K562 (cell line): Measurements from ENCODE around the gene SLC26A2. TPM values are rescaled to one million over a fixed set of nuclear protein-coding genes. Genes with fewer than 3 reads are reported as not detected.
A peak's percentile ranks its signal among the peaks of the same experiment; 100 is the strongest.

Source experiments
- CEBPZ ChIP-seq: fragments of 150-350 bp; IDR thresholded peaks from 2 replicates; pipeline ENCODE4 v1.6.1; 2014; ENCODE audit warnings: low read depth, mild to moderate bottlenecking, low read length, borderline replicate concordance
- ELF1 ChIP-seq: fragments of 200-800 bp; sonication (Bioruptor generic); IDR thresholded peaks from 2 replicates; pipeline ENCODE4 v1.6.1; 2016; ENCODE audit warnings: missing genetic modification characterization, missing compliant biosample characterization
- KLF13 ChIP-seq: fragments of 450-650 bp; IDR thresholded peaks from 2 replicates; pipeline ENCODE4 v1.6.1; 2016; ENCODE audit warnings: missing genetic modification characterization, low read depth, mild to moderate bottlenecking, missing compliant biosample characterization, moderate library complexity, borderline replicate concordance
- ZBTB7A ChIP-seq: IDR thresholded peaks from 2 replicates; pipeline ENCODE4 v1.6.1; 2011; ENCODE audit warnings: low read depth, mild to moderate bottlenecking, low read length, moderate library complexity, borderline replicate concordance; ENCODE audit not compliant: control insufficient read depth
- ZNF175 ChIP-seq: fragments of 200-800 bp; sonication (Bioruptor generic); IDR thresholded peaks from 2 replicates; pipeline ENCODE4 v1.6.1; 2016; ENCODE audit warnings: low read depth, mild to moderate bottlenecking, missing genetic modification characterization, missing compliant biosample characterization
- polyA plus RNA-seq, 8 experiments: library from polyadenylated mRNA; depleted of rRNA in 4 of 8; stranded (reverse) in 5 of 8; unstranded in 3 of 8; fragments of >200 nt; fragmentation: Nextera tagmentation in 2 of 8; fragmentation: Illumina TruSeq in 1 of 8; extraction: Ambion mirVana in 2 of 8; extraction: Trizol in 1 of 8; gene quantifications; 2 replicates each; pipeline versions ENCODE4 v1.2.1 to v1.2.3, GENCODE V29; 2011 to 2014; ENCODE audit warnings: inconsistent platforms in 1 of 8, missing spikeins in 1 of 8
- total RNA-seq, 7 experiments: library from RNA; depleted of rRNA in 6 of 7; stranded (reverse); fragments of >200 nt in 6 of 7; fragmentation: Illumina TruSeq in 2 of 7; extraction: Trizol in 2 of 7; gene quantifications; 2 replicates each; pipeline versions ENCODE4 v1.2.1 to v1.2.3, GENCODE V29; 2011 to 2021; ENCODE audit warnings: low replicate concordance in 1 of 7
- TF ChIP-seq, protein P1 (sequence below), 2 experiments: fragments of 450-650 bp in 1 of 2; sonication (generic) in 1 of 2; formaldehyde crosslinking in 1 of 2; IDR thresholded peaks in 1 of 2; conservative IDR thresholded peaks in 1 of 2; 2 replicates each; pipeline versions ENCODE4 v1.6.1 to v1.8.1; 2016 to 2023; ENCODE audit warnings: mild to moderate bottlenecking in 2 of 2, moderate library complexity in 2 of 2, inconsistent platforms in 1 of 2, missing genetic modification reagents in 1 of 2
- TF ChIP-seq, protein P2 (sequence below): fragments of 250-450 bp; sonication (Bioruptor Pico); IDR thresholded peaks from 2 replicates; pipeline ENCODE4 v1.8.0; 2022; ENCODE audit warnings: inconsistent platforms

The SLC26A2 gene
- total and polyA plus RNA-seq, 9 of the 15 experiments (the other 6 are each of a cell fraction or from before 2014, with no cell fraction given) = 1.1 to 6.3 (median 3.6) TPM

GRCh38 chr5:149960272-149961185 lies at the start of gene SLC26A2 (continued):
- TF ChIP-seq, protein P1, sequence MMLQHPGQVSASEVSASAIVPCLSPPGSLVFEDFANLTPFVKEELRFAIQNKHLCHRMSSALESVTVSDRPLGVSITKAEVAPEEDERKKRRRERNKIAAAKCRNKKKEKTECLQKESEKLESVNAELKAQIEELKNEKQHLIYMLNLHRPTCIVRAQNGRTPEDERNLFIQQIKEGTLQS (IDR thresholded peaks at IDR 0.05) = no peak
- TF ChIP-seq, protein P1 (CRISPR knock-in tag; conservative IDR thresholded peaks at IDR 0.05) = peak; percentile 6; the same call in 1 of the 2 replicates
- TF ChIP-seq ZNF175 (CRISPR knock-in tag) (no peak; the same call in 1 of the 2 replicates), ZBTB7A (peak; percentile 18; the same call in 1 of the 2 replicates), CEBPZ (0 out of 2 replicates have a peak, but pooled peaks have one; percentile 35), ELF1 (tag) (peak; percentile 52), KLF13 (tag) (peak; percentile 73; the same call in 1 of the 2 replicates)
- TF ChIP-seq, protein P2, sequence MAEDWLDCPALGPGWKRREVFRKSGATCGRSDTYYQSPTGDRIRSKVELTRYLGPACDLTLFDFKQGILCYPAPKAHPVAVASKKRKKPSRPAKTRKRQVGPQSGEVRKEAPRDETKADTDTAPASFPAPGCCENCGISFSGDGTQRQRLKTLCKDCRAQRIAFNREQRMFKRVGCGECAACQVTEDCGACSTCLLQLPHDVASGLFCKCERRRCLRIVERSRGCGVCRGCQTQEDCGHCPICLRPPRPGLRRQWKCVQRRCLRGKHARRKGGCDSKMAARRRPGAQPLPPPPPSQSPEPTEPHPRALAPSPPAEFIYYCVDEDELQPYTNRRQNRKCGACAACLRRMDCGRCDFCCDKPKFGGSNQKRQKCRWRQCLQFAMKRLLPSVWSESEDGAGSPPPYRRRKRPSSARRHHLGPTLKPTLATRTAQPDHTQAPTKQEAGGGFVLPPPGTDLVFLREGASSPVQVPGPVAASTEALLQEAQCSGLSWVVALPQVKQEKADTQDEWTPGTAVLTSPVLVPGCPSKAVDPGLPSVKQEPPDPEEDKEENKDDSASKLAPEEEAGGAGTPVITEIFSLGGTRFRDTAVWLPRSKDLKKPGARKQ = no peak
